ENCODE results near the gene IRS1.

Gene IRS1

GRCh38 chr2:226790011-226790410, 9.6 kb downstream of the IRS1 start:
- no peak for DNase-seq (ENCODE audit: low read depth in 2 of 2)

GRCh38 chr2:226788881-226789490, 10.6 kb downstream of the IRS1 start:
- no peak for DNase-seq (ENCODE audit: low read depth in 2 of 2)

DNA sequence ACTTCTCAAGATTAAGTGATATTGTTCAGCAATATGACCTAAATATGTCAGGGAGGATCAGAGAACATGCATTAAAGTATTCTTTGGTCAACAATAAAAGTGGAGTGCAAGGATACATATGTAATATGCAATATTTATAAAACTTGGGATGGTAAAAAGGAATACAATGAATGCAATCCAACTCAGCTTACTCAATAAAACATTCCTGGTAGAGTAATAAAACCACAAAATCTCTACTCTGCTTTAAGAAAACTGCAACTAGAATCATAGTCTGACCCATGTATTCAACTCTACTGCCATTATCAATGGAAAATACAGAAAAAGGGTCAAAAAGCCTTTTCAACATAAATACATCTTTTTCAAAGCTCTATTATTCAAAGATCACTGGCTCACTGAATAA, 11.6 kb downstream of the IRS1 start:
- no peak for DNase-seq (ENCODE audit: low read depth in 2 of 2)

GRCh38 chr2:226783885-226784284, 15.7 kb downstream of the IRS1 start:
- DNase-seq (ENCODE audit: low read depth in 2 of 2) = no peak

- DNase-seq (ENCODE audit: low read depth in 2 of 2) = no peak
Observed at GRCh38 chr2:226782092-226782713, 17.4 kb downstream of the IRS1 start.

DNA sequence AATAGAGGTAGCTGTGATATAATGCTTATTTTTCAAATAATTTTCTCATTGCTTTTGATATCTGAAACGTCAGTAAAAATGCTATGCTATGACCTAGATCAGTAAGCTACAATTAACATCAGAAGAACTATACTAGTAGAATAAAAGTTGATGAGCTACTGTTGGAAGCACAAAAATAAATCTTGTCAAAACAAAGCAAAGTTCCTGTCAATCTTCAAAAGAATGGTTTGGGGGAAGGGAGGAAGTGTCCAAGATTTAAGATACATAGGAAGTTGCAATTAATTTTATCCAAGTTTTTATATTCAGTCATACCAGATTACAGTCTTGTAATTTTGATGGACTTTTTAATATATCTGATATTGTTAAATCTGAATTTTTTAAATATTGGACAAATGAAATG, 19.2 kb downstream of the IRS1 start:
- DNase-seq (ENCODE audit: low read depth in 2 of 2) = no peak

- DNase-seq (ENCODE audit: low read depth in 2 of 2) = no peak
Observed at GRCh38 chr2:226777611-226778010, 22.0 kb downstream of the IRS1 start.

DNA sequence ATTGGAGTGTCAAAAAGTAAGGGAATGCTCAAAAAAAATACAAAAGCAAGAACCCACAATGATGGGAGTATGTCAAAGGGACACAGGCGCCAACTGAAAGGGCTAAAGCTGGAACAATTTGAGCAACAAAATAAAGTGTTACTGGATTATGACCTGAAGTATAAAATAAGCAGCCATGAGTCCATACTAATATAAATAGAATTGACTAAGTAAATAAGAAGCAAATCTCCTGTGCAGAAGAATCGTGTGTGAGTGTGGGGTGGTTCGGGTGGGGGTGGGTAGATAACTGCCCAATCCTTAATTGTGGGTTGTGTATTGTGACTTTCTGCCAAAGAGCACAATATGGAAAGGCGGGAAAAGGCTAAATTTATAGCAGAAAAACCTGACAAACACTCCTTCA, 23.5 kb downstream of the IRS1 start:
- no peak for DNase-seq (ENCODE audit: low read depth in 2 of 2)

- DNase-seq (ENCODE audit: low read depth in 2 of 2) = no peak
Observed at GRCh38 chr2:226775032-226775509, 24.5 kb downstream of the IRS1 start.

- DNase-seq (ENCODE audit: low read depth in 2 of 2) = no peak
Observed at GRCh38 chr2:226773291-226773690, 26.3 kb downstream of the IRS1 start.

DNA sequence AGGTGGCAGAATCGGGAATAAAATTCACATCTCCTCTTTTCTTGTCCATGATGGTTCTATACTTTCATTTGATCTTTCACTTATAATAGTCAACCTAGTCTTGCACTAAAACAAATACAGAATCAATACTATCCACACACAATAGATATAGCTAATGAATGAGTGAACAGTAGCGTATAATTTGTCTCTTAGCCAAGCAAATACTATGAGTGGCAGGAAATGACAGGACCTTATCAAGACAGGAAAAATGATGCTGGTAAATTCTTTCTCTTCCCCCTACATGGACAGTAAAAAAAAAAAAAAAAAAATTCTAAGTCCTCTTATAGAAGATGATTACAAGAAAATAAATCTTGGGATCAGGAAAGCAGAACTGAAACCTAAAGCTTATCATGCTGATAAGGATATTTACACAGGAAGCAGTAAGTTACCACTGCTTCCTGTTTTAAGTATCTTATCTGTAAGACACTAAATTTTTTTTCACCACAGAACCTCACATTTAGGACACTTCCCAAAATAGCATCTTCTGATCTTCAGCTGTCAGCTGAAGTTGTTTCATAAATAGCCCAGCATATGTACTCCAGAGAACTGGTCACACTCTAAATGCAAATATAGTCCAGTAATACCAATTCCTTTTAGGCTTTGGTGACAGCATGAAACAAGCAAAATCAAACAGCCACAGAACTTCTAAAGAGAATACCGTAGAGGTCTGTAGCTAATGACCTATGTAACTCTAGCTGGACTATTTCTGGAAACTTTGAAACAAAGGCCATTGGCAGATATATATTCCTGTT, 27.0 kb downstream of the IRS1 start:
- DNase-seq (ENCODE audit: low read depth in 2 of 2) = no peak

- no peak for DNase-seq (ENCODE audit: low read depth in 2 of 2)
Observed at GRCh38 chr2:226771067-226771466, 28.6 kb downstream of the IRS1 start.

DNA sequence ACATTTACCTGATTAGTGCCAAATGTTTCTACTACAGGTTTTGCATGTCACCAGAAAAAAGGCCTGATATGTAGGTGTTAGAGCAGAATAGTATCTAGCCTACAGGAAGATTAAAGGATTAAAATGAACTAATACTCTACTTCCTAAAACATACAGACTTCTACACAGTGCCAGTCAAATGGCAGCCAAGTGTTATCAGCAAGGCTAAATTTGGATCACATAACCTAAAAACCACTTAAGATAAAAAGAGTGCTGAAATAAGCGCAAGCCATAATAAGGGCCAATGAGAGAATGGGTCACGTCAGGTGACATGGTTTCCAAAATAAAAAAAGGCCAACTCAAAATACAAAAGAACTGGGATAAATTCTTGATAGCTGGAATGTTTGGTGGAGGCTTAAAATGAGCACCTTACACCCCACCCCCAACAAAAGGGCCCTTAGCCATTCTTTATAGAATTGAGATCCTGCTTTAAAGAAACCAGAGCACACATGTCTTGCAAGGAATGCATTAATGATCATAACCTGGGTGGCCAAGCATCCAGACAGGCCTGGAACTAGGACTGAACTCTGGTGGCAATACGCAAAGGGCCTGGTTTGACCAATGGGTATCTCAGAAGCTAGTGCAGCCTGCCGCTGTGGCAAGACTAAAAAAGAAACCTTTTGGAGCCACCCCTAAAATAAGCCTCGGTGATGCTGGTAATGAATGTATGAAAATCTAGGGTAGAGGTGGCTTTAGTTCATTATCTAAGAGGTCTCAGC, 32.4 kb downstream of the IRS1 start:
- DNase-seq (ENCODE audit: low read depth in 2 of 2) = no peak

DNA sequence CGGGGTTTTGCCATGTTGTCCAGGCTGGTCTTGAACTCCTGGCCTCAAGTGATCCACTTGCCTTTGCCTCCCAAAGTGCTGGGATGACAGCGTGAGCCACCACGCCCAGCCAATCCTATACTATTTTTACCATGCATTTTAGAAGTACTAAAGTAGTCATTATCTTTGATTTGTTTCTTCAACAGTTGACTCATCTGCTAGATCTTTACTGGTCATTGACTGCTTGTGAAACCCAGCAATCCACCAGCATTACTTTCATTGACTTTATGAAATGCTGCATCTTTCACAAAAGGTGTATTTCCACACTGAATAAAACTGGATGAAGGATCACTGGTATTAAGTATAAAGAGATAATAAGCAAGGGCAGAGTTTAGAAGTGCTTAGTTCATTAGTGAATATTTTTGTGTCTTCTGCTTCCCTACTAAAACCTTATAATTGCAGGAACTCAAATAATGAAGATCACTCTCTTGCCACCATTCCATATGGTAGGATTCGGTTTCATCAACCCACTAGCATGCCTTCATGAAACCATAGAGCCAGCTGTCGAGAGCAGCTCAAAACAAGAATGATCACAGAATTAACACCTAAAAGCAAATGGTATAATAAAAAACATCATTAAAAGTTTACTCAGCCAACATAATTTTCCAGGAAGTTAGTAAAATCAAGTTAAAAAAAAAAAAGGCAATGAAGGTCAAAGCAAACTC, 33.1 kb downstream of the IRS1 start:
- no peak for DNase-seq (ENCODE audit: low read depth in 2 of 2)

DNA sequence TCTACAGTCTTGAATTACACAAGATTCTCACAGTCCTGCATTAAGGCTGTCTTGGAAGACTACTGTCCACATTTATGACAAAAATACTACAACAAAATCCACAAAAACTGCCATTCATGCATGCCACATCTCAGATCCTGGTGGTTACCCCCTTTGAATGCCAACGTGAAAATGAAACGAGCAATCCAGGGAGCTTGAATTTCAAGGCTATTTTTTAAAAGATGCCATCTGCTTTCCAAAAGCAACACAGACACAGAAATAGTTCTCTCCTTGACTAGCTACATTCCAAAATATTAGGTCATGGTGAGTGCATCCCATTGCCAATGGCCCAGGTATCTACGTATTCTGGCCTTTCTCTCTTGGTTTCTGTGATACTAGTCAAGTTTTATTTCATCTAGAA, 36.3 kb downstream of the IRS1 start:
- DNase-seq (ENCODE audit: low read depth in 2 of 2) = no peak

DNA sequence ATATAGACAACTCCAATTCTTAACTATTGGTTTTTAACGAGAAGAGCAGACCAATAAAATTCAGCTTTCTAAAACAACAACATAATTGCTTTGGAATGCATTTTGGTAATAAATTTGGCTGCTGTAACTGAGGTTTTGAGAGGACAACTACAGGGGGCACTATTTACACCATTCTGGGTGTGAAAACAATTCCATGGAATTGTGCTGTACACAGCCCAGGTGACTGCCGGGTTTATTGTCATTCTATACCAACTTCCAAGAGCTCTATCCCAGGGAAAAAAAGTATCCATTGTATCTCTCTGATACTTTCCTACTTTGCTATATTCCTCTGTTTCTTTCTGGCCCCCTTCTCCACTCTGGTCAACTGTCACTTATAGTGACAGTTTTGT, 38.4 kb downstream of the IRS1 start:
- DNase-seq (ENCODE audit: low read depth in 2 of 2) = no peak

- DNase-seq (ENCODE audit: low read depth in 2 of 2) = no peak
Observed at GRCh38 chr2:226760412-226761194, 39.0 kb downstream of the IRS1 start.

GRCh38 chr2:226759768-226760167, 39.9 kb downstream of the IRS1 start:
- no peak for DNase-seq (ENCODE audit: low read depth in 2 of 2)

DNA sequence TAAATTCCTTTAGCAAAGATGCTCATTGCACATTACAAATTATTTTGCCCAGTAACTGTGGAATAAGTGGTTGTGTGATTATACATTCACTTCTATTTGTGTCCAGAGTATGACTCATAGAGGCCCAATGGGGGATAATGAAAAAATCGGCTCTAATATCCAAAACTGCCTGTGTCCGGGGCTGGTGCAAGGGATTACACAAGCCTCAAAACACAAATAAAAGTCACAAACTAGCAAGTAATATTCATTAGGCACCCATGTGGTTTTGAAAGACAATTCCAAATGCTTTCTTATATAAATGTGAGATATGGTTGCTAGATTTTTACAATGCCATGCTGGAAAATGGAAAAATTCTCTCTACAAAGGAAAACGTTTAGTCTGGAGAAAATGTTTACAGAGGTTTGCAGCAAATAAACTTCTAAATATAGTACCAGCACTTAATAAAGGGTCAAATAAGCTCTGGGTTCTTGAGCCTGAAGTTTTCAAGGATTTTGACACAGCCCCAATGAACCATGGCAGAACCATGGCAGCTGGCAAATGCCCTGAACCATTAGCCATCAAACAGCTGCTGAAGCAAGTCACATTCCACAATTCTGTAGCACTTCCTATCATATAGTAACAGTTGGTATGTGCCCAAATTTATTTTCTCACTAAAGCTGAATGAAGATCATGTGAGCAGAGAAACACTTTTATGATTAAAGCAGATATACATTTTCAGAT, 40.5 kb downstream of the IRS1 start:
- DNase-seq (ENCODE audit: low read depth in 2 of 2) = no peak

GRCh38 chr2:226756131-226756530, 43.5 kb downstream of the IRS1 start:
- DNase-seq (ENCODE audit: low read depth in 2 of 2) = no peak
